WTC11 (cell line): ENCODE results near the gene METRN.

ENCODE experiments used
- ATF6 ChIP-seq: sonication (generic); formaldehyde crosslinking; IDR thresholded peaks from 2 replicates; pipeline ENCODE4 v1.8.1; 2023; ENCODE audit warnings: mild to moderate bottlenecking, missing genetic modification reagents
- CBFB ChIP-seq: sonication (generic); formaldehyde crosslinking; IDR thresholded peaks from 2 replicates; pipeline ENCODE4 v1.8.1; 2022; ENCODE audit warnings: mild to moderate bottlenecking, low read depth, missing genetic modification reagents
- CREB1 ChIP-seq: sonication (generic); formaldehyde crosslinking; IDR thresholded peaks from 2 replicates; pipeline ENCODE4 v1.8.0; 2023; ENCODE audit warnings: mild to moderate bottlenecking, missing genetic modification reagents
- GABPB1 ChIP-seq: sonication (generic); formaldehyde crosslinking; IDR thresholded peaks from 2 replicates; pipeline ENCODE4 v1.8.1; 2023; ENCODE audit warnings: mild to moderate bottlenecking, missing genetic modification reagents
- KAT7 ChIP-seq: sonication (generic); formaldehyde crosslinking; IDR thresholded peaks from 2 replicates; pipeline ENCODE4 v1.8.1; 2023; ENCODE audit warnings: missing genetic modification reagents, mild to moderate bottlenecking, borderline replicate concordance
- USF1 ChIP-seq: sonication (generic); formaldehyde crosslinking; IDR thresholded peaks from 2 replicates; pipeline ENCODE4 v1.8.0; 2022; ENCODE audit warnings: mild to moderate bottlenecking, missing genetic modification reagents
- ZNF317 ChIP-seq: sonication (generic); formaldehyde crosslinking; IDR thresholded peaks from 2 replicates; pipeline ENCODE4 v1.8.1; 2023; ENCODE audit warnings: low read depth, mild to moderate bottlenecking, moderate library complexity, missing genetic modification reagents, borderline replicate concordance
- TF ChIP-seq, protein P1 (sequence below): fragments of 200-600 bp; IDR thresholded peaks from 2 replicates; pipeline ENCODE4 v1.8.0; 2022; ENCODE audit warnings: antibody characterized with exemption

DNA sequence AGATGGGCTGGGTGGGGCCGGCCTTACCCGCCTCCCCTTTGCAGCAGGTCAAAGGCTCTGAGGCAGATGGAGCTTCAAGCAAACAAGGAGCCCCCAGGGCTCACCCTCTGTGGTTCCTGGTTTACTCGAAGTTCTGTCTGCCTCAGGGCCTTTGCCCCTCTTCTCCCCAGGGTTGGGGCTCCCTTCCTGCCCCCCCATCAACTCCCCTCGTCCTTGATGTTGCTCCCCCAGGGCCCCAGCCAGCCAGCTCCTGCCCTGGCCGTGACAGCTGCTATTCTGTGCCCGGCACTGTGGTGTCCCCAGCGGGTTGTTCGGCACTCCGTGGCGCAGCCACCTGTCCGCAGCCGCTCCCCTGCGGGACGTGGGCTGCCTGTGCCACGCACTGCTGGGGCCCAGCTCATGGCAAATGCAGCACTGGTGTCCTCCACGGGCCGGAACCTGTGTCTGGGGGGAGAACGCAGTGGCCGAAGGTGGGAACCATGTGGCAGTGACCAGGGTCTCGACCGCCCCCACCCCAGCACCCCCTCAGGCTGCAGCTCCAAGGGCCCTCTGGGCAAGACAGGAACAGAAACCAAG lies 4.3 kb upstream of the METRN start:
- TF ChIP-seq, protein P1, sequence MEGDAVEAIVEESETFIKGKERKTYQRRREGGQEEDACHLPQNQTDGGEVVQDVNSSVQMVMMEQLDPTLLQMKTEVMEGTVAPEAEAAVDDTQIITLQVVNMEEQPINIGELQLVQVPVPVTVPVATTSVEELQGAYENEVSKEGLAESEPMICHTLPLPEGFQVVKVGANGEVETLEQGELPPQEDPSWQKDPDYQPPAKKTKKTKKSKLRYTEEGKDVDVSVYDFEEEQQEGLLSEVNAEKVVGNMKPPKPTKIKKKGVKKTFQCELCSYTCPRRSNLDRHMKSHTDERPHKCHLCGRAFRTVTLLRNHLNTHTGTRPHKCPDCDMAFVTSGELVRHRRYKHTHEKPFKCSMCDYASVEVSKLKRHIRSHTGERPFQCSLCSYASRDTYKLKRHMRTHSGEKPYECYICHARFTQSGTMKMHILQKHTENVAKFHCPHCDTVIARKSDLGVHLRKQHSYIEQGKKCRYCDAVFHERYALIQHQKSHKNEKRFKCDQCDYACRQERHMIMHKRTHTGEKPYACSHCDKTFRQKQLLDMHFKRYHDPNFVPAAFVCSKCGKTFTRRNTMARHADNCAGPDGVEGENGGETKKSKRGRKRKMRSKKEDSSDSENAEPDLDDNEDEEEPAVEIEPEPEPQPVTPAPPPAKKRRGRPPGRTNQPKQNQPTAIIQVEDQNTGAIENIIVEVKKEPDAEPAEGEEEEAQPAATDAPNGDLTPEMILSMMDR: no peak
- no peak for TF ChIP-seq ATF6 (CRISPR knock-in tag)
- TF ChIP-seq ZNF317 (CRISPR knock-in tag): no peak
- no peak for TF ChIP-seq KAT7 (CRISPR knock-in tag)
- TF ChIP-seq CBFB (CRISPR knock-in tag): no peak
- TF ChIP-seq CREB1 (CRISPR knock-in tag): no peak
- TF ChIP-seq GABPB1 (CRISPR knock-in tag): no peak
- TF ChIP-seq USF1 (CRISPR knock-in tag): no peak
